Activated CD4-positive, alpha-beta T cell treated with anti-CD3 and anti-CD28 coated beads, Interleukin-2, amount 50 U/mL, for 4 hours (primary cell): ENCODE data around the gene ADCY1.

ENCODE experiments used
- DNase-seq, 2 experiments: peaks; one replicate each; pipeline ENCODE4 v3.0.0-alpha.2; 2020

Gene ADCY1

GRCh38 chr7:45625714-45626440 is 51.7 kb downstream of the ADCY1 start:
- no peak for DNase-seq

GRCh38 chr7:45626441-45627430 is 52.6 kb downstream of the ADCY1 start:
- no peak for DNase-seq

GRCh38 chr7:45627691-45628456 is 53.7 kb downstream of the ADCY1 start:
- no peak for DNase-seq

- no peak for DNase-seq
Measured at GRCh38 chr7:45631569-45631968, 57.4 kb downstream of the ADCY1 start.

- no peak for DNase-seq
Measured at GRCh38 chr7:45636733-45637132, 62.6 kb downstream of the ADCY1 start.

- no peak for DNase-seq
Measured at GRCh38 chr7:45638916-45639315, 64.7 kb downstream of the ADCY1 start.

- no peak for DNase-seq
Measured at GRCh38 chr7:45642044-45642443, 67.9 kb downstream of the ADCY1 start.

- DNase-seq, result no peak
Measured at GRCh38 chr7:45643630-45644029, 69.5 kb downstream of the ADCY1 start.

- no peak for DNase-seq
Measured at GRCh38 chr7:45644237-45644636, 70.1 kb downstream of the ADCY1 start.

GRCh38 chr7:45645141-45645969 is 71.2 kb downstream of the ADCY1 start:
- no peak for DNase-seq

- DNase-seq, result no peak
Measured at GRCh38 chr7:45646207-45646821, 72.1 kb downstream of the ADCY1 start.

GRCh38 chr7:45646996-45647825 is 73.0 kb downstream of the ADCY1 start:
- no peak for DNase-seq

GRCh38 chr7:45647967-45648670 is 74.0 kb downstream of the ADCY1 start:
- DNase-seq, result no peak

GRCh38 chr7:45648671-45648995 is 74.5 kb downstream of the ADCY1 start:
- no peak for DNase-seq

GRCh38 chr7:45649560-45650346 is 75.6 kb downstream of the ADCY1 start:
- DNase-seq, result no peak

- DNase-seq, result no peak
Measured at GRCh38 chr7:45650404-45651394, 76.5 kb downstream of the ADCY1 start.

GRCh38 chr7:45651540-45651939 is 77.4 kb downstream of the ADCY1 start:
- DNase-seq, result no peak

GRCh38 chr7:45652630-45653029 is 78.5 kb downstream of the ADCY1 start:
- no peak for DNase-seq
